HCT116 (cell line): ENCODE data around the gene SLC17A5. TPM values are rescaled to one million over a fixed set of nuclear protein-coding genes. Genes with fewer than 3 reads are reported as not detected.

ENCODE experiments used
- ATAC-seq: fragments of 200-7000 bp; cut with Tn5 transposase; 2 replicates; pipeline ENCODE4 v1.9.1; 2020; ENCODE audit warnings: mild to moderate bottlenecking, moderate library complexity
- BruUV-seq: library from RNA; stranded (reverse); fragments of 400-500 nt; replicated peaks from 2 replicates; lab custom pipeline; 2021; lab: Mats Ljungman, UMichigan
- CTCF ChIA-PET: fragments of 300-600 bp; sonication (Branson Sonifier 250); formaldehyde crosslinking; loops from one replicate; lab custom pipeline; 2021; ENCODE audit warnings: antibody characterized with exemption; lab: Charles Lee
- POLR2A ChIA-PET: fragments of 300-600, 350-600 bp; sonication (Branson Sonifier 250); formaldehyde crosslinking; loops from one replicate; lab custom pipeline; 2021; ENCODE audit warnings: antibody characterized with exemption; lab: Charles Lee
- RAD21 ChIA-PET, 2 experiments: fragments of 300-600 bp; sonication (Branson Sonifier 250); formaldehyde crosslinking; loops; one replicate each; lab custom pipeline; 2023; ENCODE audit warnings: low total read pairs in 2 of 2; ENCODE audit not compliant: uncharacterized antibody in 2 of 2, unreplicated experiment in 2 of 2, low non-redundant PET in 1 of 2; lab: Charles Lee
- DNase-seq: peaks from one replicate; pipeline ENCODE4 v3.0.0-alpha.2; 2010; ENCODE audit warnings: low read depth, low spot score
- H2AFZ ChIP-seq: fragments of 200-600 bp; shearing (Covaris generic), sonication (generic); 2 replicates; pipeline ENCODE4 v1.6.1; 2017; ENCODE audit warnings: low read depth, mixed run types, mixed read lengths, antibody characterized with exemption, low read length; ENCODE audit not compliant: poor library complexity, severe bottlenecking
- H3K27ac ChIP-seq: 2 replicates; pipeline ENCODE4 v1.5.1; 2012; ENCODE audit warnings: low read depth, low read length
- H3K27me3 ChIP-seq: fragments of 200-600 bp; sonication (generic); 2 replicates; pipeline ENCODE4 v1.6.1; 2016; ENCODE audit warnings: mixed run types, low read length, mixed read lengths; ENCODE audit not compliant: insufficient read depth
- H3K36me3 ChIP-seq, 2 experiments: fragments of 200-500 bp in 1 of 2; fragments of 200-600 bp in 1 of 2; sonication (Bioruptor generic) in 1 of 2; sonication (generic) in 1 of 2; 2 replicates each; pipeline versions ENCODE4 v1.5.1 to v1.6.1; 2014 to 2016; ENCODE audit warnings: low read length in 2 of 2, inconsistent platforms in 1 of 2, mixed read lengths in 1 of 2, mixed run types in 1 of 2; ENCODE audit not compliant: insufficient read depth in 2 of 2, control insufficient read depth in 1 of 2
- H3K4me1 ChIP-seq, 2 experiments: fragments of 200-600 bp in 1 of 2; sonication (generic) in 1 of 2; 2 replicates each; pipeline versions ENCODE4 v1.5.1 to v1.6.1; 2012 to 2017; ENCODE audit warnings: low read length in 2 of 2, inconsistent platforms in 1 of 2, mild to moderate bottlenecking in 1 of 2, mixed read lengths in 1 of 2, mixed run types in 1 of 2, moderate library complexity in 1 of 2; ENCODE audit not compliant: insufficient read depth in 2 of 2, control insufficient read depth in 1 of 2
- H3K4me2 ChIP-seq: fragments of 200-600 bp; sonication (generic); 2 replicates; pipeline ENCODE4 v1.6.1; 2017; ENCODE audit warnings: mixed run types, low read length, mixed read lengths
- H3K4me3 ChIP-seq, 2 experiments: fragments of 200-600 bp in 1 of 2; sonication (generic) in 1 of 2; replicated peaks in 1 of 2; 2 replicates each; pipeline ENCODE4 v1.5.1; 2011 to 2016; ENCODE audit warnings: low read length in 2 of 2, control low read depth in 1 of 2, low read depth in 1 of 2, mild to moderate bottlenecking in 1 of 2, mixed read lengths in 1 of 2, mixed run types in 1 of 2
- H3K79me2 ChIP-seq: fragments of 200-600 bp; sonication (generic); 2 replicates; pipeline ENCODE4 v1.6.1; 2017; ENCODE audit warnings: mild to moderate bottlenecking, mixed run types, low read length, moderate library complexity, mixed read lengths; ENCODE audit not compliant: insufficient read depth
- H3K9ac ChIP-seq: fragments of 200-600 bp; sonication (generic); 2 replicates; pipeline ENCODE4 v1.6.1; 2016; ENCODE audit warnings: low read length, mixed read lengths
- H3K9me2 ChIP-seq: fragments of 200-600 bp; sonication (generic), shearing (Covaris generic); 2 replicates; pipeline ENCODE4 v1.6.1; 2017; ENCODE audit warnings: mixed run types, mild to moderate bottlenecking, moderate library complexity; ENCODE audit not compliant: insufficient read depth
- H3K9me3 ChIP-seq, 2 experiments: fragments of 200-500 bp in 1 of 2; fragments of 200-600 bp in 1 of 2; sonication (Bioruptor generic) in 1 of 2; sonication (generic) in 1 of 2; 2 replicates each; pipeline ENCODE4 v1.6.1; 2014 to 2017; ENCODE audit warnings: low read length in 2 of 2, mixed read lengths in 2 of 2, inconsistent platforms in 1 of 2, low read depth in 1 of 2, mild to moderate bottlenecking in 1 of 2, mixed run types in 1 of 2, moderate library complexity in 1 of 2; ENCODE audit not compliant: control insufficient read depth in 1 of 2, insufficient read depth in 1 of 2
- H4K20me1 ChIP-seq: fragments of 200-600 bp; sonication (generic), shearing (Covaris generic); 2 replicates; pipeline ENCODE4 v1.6.1; 2017; ENCODE audit warnings: mixed run types, mild to moderate bottlenecking, moderate library complexity; ENCODE audit not compliant: insufficient read depth
- CBX3 ChIP-seq: IDR thresholded peaks from 2 replicates; pipeline ENCODE4 v1.6.1; 2012; ENCODE audit warnings: low read depth
- CEBPB ChIP-seq: IDR thresholded peaks from 2 replicates; pipeline ENCODE4 v1.6.1; 2012; ENCODE audit warnings: low read depth
- EGR1 ChIP-seq: IDR thresholded peaks from 2 replicates; pipeline ENCODE4 v1.6.1; 2012; ENCODE audit warnings: low read depth
- ELF1 ChIP-seq: IDR thresholded peaks from 2 replicates; pipeline ENCODE4 v1.6.1; 2012; ENCODE audit warnings: low read depth, borderline replicate concordance
- EZH2 ChIP-seq: fragments of 200-600 bp; sonication (generic); IDR thresholded peaks from 2 replicates; pipeline ENCODE4 v1.6.1; 2017; ENCODE audit warnings: antibody characterized with exemption, mixed run types
- FOSL1 ChIP-seq: IDR thresholded peaks from 2 replicates; pipeline ENCODE4 v1.6.1; 2012; ENCODE audit warnings: low read depth
- JUND ChIP-seq: IDR thresholded peaks from 2 replicates; pipeline ENCODE4 v1.6.1; 2012
- POLR2A ChIP-seq: IDR thresholded peaks from 2 replicates; pipeline ENCODE4 v1.7.0; 2011; ENCODE audit warnings: borderline replicate concordance; ENCODE audit not compliant: insufficient read depth, insufficient read length; ENCODE audit errors: extremely low read depth
- POLR2AphosphoS5 ChIP-seq: IDR thresholded peaks from 2 replicates; pipeline ENCODE4 v1.6.1; 2011; ENCODE audit warnings: mild to moderate bottlenecking, low read depth, low read length, moderate library complexity
- RAD21 ChIP-seq: IDR thresholded peaks from 2 replicates; pipeline ENCODE4 v1.6.1; 2012; ENCODE audit warnings: low read depth, mild to moderate bottlenecking
- SP1 ChIP-seq: IDR thresholded peaks from 2 replicates; pipeline ENCODE4 v1.6.1; 2012; ENCODE audit warnings: low read depth
- SRF ChIP-seq: IDR thresholded peaks from 2 replicates; pipeline ENCODE4 v1.6.1; 2012; ENCODE audit warnings: low read depth
- TCF7L2 ChIP-seq: IDR thresholded peaks from 2 replicates; pipeline ENCODE4 v1.7.0; 2011; ENCODE audit warnings: borderline replicate concordance, inconsistent platforms; ENCODE audit not compliant: insufficient read depth, insufficient read length; ENCODE audit errors: extremely low read depth
- YY1 ChIP-seq: IDR thresholded peaks from 2 replicates; pipeline ENCODE4 v1.6.1; 2011; ENCODE audit warnings: low read length, low read depth, moderate library complexity, mild to moderate bottlenecking; ENCODE audit not compliant: insufficient replicate concordance; ENCODE audit errors: extremely low read depth
- ZFX ChIP-seq: fragments of 450-650 bp; IDR thresholded peaks from 2 replicates; pipeline ENCODE4 v1.6.1; 2017
- ZNF274 ChIP-seq: fragments of 200-500 bp; sonication (Bioruptor generic); IDR thresholded peaks from 2 replicates; pipeline ENCODE4 v1.6.1; 2014; ENCODE audit warnings: mild to moderate bottlenecking, low read depth, low read length, inconsistent platforms
- intact Hi-C: fragments of 100-400 bp; cut with micrococcal nuclease; formaldehyde crosslinking; loops from 2 replicates; pipeline ENCODE4 v1.10.0; 2022
- total RNA-seq: library from RNA; stranded (reverse); gene quantifications from one replicate; pipeline ENCODE4 v1.2.1, GENCODE V29; 2021; ENCODE audit not compliant: unreplicated experiment
- TF ChIP-seq, protein P1 (sequence below): IDR thresholded peaks from 2 replicates; pipeline ENCODE4 v1.6.1; 2012; ENCODE audit warnings: low read depth
- TF ChIP-seq, protein P2 (sequence below): IDR thresholded peaks from 2 replicates; pipeline ENCODE4 v1.6.1; 2012
- TF ChIP-seq, protein P3 (sequence below), 3 experiments: fragments of 200-600 bp in 1 of 3; sonication (generic) in 1 of 3; IDR thresholded peaks in 2 of 3; conservative IDR thresholded peaks in 1 of 3; 2 replicates each; pipeline ENCODE4 v1.5.1; 2012 to 2017; ENCODE audit warnings: low read depth in 2 of 3, low read length in 2 of 3, antibody characterized with exemption in 1 of 3, borderline replicate concordance in 1 of 3, control low read depth in 1 of 3, mild to moderate bottlenecking in 1 of 3, mixed read lengths in 1 of 3, mixed run types in 1 of 3, moderate library complexity in 1 of 3; ENCODE audit not compliant: insufficient read depth in 1 of 3
- TF ChIP-seq, protein P4 (sequence below): IDR thresholded peaks from 2 replicates; pipeline ENCODE4 v1.6.1; 2012

The SLC17A5 gene
- total RNA-seq, 1 experiment from 2014 or later, result 17.0 TPM

DNA sequence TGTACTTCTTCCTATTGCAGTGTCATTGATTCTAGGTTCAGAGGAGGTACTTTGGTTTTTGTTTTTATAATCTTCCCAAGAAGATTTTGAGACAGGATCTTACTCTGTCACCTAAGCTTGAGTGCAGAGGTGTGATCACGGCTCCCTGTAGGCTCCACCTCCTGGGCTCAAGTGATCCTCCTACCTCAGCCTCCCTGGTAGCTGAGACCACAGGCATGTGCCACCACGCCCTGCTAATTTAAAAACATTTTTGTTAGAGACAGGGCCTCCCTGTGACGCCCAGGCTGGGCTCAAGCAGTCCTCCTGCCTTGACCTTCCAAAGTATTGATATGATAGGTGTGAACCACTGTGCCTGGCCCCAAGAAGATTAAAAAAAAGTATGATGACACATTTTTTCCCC is 3.4 kb upstream of the SLC17A5 start:
- Histone ChIP-seq H4K20me1 (no peaks in the 10 kb centered on the region), H3K27me3 (no peaks in the 10 kb centered on the region), H2AFZ (no peak overlapping the region), H3K4me1 (peaks cover 31 to 46% of the 10 kb centered on the region in 2 experiments), H3K79me2 (peaks cover 25% of the 10 kb centered on the region), H3K9me2 (no peaks in the 10 kb centered on the region), H3K36me3 (no peaks in the 10 kb centered on the region), H3K4me3 (no peak overlapping the region), H3K4me2 (peak overlapping the region; percentile 58), H3K9ac (peak overlapping the region; percentile 23), H3K27ac (peak overlapping the region; percentile 54), H3K9me3 (no peaks in the 10 kb centered on the region)
- RAD21 ChIA-PET, result no interaction called here
- CTCF ChIA-PET, result no interaction called here
- DNase-seq (peak; percentile 59), ATAC-seq (peak; percentile 66)
- POLR2A ChIA-PET, result interaction anchor here (2.4 kb wide), 1 partner anchor 136 kb away, joined by 7 read pairs; the partner anchor contains the start of gene EEF1A1
- TF ChIP-seq SRF, result no peak
- peak; percentile 18; the same call in 1 of the 2 replicates for TF ChIP-seq SP1
- no peak for TF ChIP-seq JUND
- no peak for TF ChIP-seq CEBPB
- TF ChIP-seq, protein P1, sequence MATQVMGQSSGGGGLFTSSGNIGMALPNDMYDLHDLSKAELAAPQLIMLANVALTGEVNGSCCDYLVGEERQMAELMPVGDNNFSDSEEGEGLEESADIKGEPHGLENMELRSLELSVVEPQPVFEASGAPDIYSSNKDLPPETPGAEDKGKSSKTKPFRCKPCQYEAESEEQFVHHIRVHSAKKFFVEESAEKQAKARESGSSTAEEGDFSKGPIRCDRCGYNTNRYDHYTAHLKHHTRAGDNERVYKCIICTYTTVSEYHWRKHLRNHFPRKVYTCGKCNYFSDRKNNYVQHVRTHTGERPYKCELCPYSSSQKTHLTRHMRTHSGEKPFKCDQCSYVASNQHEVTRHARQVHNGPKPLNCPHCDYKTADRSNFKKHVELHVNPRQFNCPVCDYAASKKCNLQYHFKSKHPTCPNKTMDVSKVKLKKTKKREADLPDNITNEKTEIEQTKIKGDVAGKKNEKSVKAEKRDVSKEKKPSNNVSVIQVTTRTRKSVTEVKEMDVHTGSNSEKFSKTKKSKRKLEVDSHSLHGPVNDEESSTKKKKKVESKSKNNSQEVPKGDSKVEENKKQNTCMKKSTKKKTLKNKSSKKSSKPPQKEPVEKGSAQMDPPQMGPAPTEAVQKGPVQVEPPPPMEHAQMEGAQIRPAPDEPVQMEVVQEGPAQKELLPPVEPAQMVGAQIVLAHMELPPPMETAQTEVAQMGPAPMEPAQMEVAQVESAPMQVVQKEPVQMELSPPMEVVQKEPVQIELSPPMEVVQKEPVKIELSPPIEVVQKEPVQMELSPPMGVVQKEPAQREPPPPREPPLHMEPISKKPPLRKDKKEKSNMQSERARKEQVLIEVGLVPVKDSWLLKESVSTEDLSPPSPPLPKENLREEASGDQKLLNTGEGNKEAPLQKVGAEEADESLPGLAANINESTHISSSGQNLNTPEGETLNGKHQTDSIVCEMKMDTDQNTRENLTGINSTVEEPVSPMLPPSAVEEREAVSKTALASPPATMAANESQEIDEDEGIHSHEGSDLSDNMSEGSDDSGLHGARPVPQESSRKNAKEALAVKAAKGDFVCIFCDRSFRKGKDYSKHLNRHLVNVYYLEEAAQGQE, result no peak
- TF ChIP-seq, protein P2, sequence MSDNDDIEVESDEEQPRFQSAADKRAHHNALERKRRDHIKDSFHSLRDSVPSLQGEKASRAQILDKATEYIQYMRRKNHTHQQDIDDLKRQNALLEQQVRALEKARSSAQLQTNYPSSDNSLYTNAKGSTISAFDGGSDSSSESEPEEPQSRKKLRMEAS, result peak; percentile 62
- TF ChIP-seq, protein P3, sequence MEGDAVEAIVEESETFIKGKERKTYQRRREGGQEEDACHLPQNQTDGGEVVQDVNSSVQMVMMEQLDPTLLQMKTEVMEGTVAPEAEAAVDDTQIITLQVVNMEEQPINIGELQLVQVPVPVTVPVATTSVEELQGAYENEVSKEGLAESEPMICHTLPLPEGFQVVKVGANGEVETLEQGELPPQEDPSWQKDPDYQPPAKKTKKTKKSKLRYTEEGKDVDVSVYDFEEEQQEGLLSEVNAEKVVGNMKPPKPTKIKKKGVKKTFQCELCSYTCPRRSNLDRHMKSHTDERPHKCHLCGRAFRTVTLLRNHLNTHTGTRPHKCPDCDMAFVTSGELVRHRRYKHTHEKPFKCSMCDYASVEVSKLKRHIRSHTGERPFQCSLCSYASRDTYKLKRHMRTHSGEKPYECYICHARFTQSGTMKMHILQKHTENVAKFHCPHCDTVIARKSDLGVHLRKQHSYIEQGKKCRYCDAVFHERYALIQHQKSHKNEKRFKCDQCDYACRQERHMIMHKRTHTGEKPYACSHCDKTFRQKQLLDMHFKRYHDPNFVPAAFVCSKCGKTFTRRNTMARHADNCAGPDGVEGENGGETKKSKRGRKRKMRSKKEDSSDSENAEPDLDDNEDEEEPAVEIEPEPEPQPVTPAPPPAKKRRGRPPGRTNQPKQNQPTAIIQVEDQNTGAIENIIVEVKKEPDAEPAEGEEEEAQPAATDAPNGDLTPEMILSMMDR (IDR thresholded peaks at IDR 0.05 in 2 of 3, conservative IDR thresholded peaks at IDR 0.05 in 1 of 3; ENCODE audit: borderline replicate concordance in 1 of 3, insufficient read depth in 1 of 3, low read depth in 2 of 3, low read length in 2 of 3), result no peak
- TF ChIP-seq EGR1, result no peak
- no peak for TF ChIP-seq ELF1
- no peak for TF ChIP-seq YY1
- TF ChIP-seq EZH2, result no peak
- TF ChIP-seq, protein P4, sequence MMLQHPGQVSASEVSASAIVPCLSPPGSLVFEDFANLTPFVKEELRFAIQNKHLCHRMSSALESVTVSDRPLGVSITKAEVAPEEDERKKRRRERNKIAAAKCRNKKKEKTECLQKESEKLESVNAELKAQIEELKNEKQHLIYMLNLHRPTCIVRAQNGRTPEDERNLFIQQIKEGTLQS, result no peak
- TF ChIP-seq POLR2AphosphoS5, result 0 out of 2 replicates have a peak, but pooled peaks have one; percentile 38
- TF ChIP-seq TCF7L2, result no peak
- no peak for TF ChIP-seq FOSL1
- no peak for TF ChIP-seq ZNF274
- no peak; the same call in 1 of the 2 replicates for TF ChIP-seq CBX3
- no peak for TF ChIP-seq RAD21
- no peak for TF ChIP-seq POLR2A
- no peak for TF ChIP-seq ZFX
- intact Hi-C loops, result loop anchor here (5.0 to 10.0 kb wide), 2 partner anchors 55 to 372 kb away; no protein-coding TSS in a partner anchor
- no TSS peak for BruUV-seq
